ENCODE data around the gene PYCARD.
A peak's percentile ranks its signal among the peaks of the same experiment; 100 is the strongest.
"Not testable (repeated sequence)": the region's sequence is repeated elsewhere in the genome, so short reads cannot be mapped to it uniquely, and the experiment has no call there.

PYCARD gene

GRCh38 chr16:31202414-31203375 lies at the start of gene PYCARD:
TSS of gene PYCARD (minus strand) at chr16:31202760. CDS start at chr16:31202690, 70 bp downstream.
- DNase-seq (ENCODE audit: low spot score) = peak; percentile 88

GRCh38 chr16:31251435-31251834 lies 48.9 kb upstream of the PYCARD start:
- no peak for DNase-seq (ENCODE audit: low spot score)

GRCh38 chr16:31250782-31251384 lies 48.3 kb upstream of the PYCARD start:
- no peak for DNase-seq (ENCODE audit: low spot score)

- DNase-seq (ENCODE audit: low spot score) = no peak
Measured at GRCh38 chr16:31248344-31248743, 45.8 kb upstream of the PYCARD start.

- DNase-seq (ENCODE audit: low spot score) = no peak
Measured at GRCh38 chr16:31246296-31246695, 43.7 kb upstream of the PYCARD start.

- DNase-seq (ENCODE audit: low spot score) = not testable (repeated sequence)
Measured at GRCh38 chr16:31245598-31245997, 43.0 kb upstream of the PYCARD start.

- DNase-seq (ENCODE audit: low spot score) = no peak
Measured at GRCh38 chr16:31243734-31244670, 41.4 kb upstream of the PYCARD start.

GRCh38 chr16:31242206-31242605 lies 39.6 kb upstream of the PYCARD start:
- no peak for DNase-seq (ENCODE audit: low spot score)

- DNase-seq (ENCODE audit: low spot score) = no peak
Measured at GRCh38 chr16:31238041-31238440, 35.5 kb upstream of the PYCARD start.

- DNase-seq (ENCODE audit: low spot score) = no peak
Measured at GRCh38 chr16:31229501-31229900, 26.9 kb upstream of the PYCARD start.

GRCh38 chr16:31228206-31228605 lies 25.6 kb upstream of the PYCARD start:
- DNase-seq (ENCODE audit: low spot score) = no peak

GRCh38 chr16:31225193-31225592 lies 22.6 kb upstream of the PYCARD start:
- DNase-seq (ENCODE audit: low spot score) = peak; percentile 2

GRCh38 chr16:31224092-31224955 lies 21.8 kb upstream of the PYCARD start:
- peak; percentile 3 for DNase-seq (ENCODE audit: low spot score)

- DNase-seq (ENCODE audit: low spot score) = peak; percentile 2
Measured at GRCh38 chr16:31223044-31223443, 20.5 kb upstream of the PYCARD start.

GRCh38 chr16:31221357-31222160 lies 19.0 kb upstream of the PYCARD start:
- DNase-seq (ENCODE audit: low spot score) = peak; percentile 1

- DNase-seq (ENCODE audit: low spot score) = peak; percentile 2
Measured at GRCh38 chr16:31219154-31219741, 16.7 kb upstream of the PYCARD start.

GRCh38 chr16:31217136-31217530 lies 14.6 kb upstream of the PYCARD start:
- DNase-seq (ENCODE audit: low spot score) = peak; percentile 2

GRCh38 chr16:31216422-31217135 lies 14.0 kb upstream of the PYCARD start, which contains the start of gene PYDC1:
TSS of gene PYDC1 (minus strand) at chr16:31217135. CDS start at chr16:31217028, 107 bp downstream.
- peak; percentile 17 for DNase-seq (ENCODE audit: low spot score)

Measured in GM03348 (cell line).